Measurements from ENCODE around the gene OPA3. TPM values are rescaled to one million over a fixed set of nuclear protein-coding genes. Genes with fewer than 3 reads are reported as not detected.

OPA3 gene
- total RNA-seq, 1 experiment from 2014 or later = 20.2 TPM

- no peak for DNase-seq (ENCODE audit: low read depth)
These were observed 13.8 kb upstream of the OPA3 start for GRCh38 chr19:45598267-45599001.

DNA sequence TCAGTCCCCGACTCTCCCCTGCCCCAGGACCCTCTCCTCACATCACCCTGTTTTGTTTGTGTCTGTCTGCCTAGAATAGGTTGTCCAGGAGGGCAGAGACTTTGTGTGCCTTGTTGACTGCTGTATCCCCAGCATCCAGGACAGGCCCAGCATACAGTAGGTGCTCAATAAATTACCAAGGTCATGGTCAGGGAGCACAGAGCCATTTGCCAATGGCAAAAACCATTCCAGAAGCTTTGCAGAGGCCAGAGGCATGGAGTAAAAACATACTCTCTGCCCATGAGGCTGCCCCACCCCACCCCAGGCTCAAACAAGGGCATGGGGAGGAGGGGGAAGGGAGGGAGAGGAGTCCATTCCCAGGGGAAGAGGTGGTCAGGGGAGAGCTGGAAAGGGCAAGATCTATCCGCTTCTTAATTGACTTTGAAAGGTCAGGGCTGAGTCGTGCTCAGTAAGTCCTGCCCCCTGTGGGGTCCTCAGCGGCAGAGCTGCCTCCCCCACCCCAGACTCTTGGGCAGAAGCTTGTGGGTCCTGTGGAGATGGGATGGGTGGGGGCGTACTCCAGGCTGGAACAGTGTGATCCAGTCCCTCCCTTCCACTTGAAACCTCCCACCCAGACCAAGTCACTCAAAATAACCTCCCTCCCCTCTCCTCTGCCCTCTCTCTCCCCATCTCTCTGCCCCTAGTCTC, 13.0 kb upstream of the OPA3 start:
- no peak for DNase-seq (ENCODE audit: low read depth)

DNA sequence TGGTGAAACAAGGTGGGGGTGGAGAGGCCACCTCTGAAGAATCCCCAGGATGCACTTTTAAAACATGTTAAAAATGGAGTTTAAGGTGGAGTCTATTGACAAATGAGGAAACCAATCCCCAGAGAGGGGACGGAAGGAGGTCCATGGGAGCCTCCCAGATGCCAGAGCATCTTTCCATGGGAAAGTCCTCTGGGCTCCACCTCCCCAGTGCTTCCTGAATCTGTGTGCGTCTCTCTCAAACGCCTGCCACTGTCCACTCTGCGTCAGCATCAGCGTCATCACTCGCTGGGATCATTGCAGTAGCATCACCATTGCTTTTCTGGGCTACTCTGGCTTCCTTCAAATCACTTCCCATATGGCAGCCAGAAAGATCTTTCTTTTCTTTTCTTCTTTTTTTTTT, 11.2 kb upstream of the OPA3 start:
- DNase-seq (ENCODE audit: low read depth) = no peak

DNA sequence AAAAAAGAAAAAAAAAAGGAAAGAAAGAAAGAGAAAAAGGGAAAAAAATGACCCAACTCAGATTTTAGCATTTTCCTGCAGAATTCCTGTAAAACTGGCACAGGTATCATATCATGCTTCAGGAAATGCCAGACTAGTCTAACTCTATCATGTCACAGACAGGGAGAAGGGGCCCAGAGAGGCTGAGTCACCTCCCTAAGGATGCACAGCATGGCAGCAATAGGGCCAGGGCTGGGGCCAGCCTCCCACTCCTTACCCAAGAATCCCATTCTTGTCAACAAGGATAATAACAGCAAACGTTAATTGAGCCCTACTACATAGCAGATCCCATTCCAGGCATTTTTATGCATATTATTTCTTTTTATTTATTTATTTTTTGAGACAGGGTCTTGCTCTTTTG, 8.9 kb upstream of the OPA3 start:
- no peak for DNase-seq (ENCODE audit: low read depth)

GRCh38 chr19:45592366-45592765, 7.8 kb upstream of the OPA3 start:
- DNase-seq (ENCODE audit: low read depth) = no peak

- no peak for DNase-seq (ENCODE audit: low read depth)
These were observed 7.0 kb upstream of the OPA3 start for GRCh38 chr19:45591638-45592005.

DNA sequence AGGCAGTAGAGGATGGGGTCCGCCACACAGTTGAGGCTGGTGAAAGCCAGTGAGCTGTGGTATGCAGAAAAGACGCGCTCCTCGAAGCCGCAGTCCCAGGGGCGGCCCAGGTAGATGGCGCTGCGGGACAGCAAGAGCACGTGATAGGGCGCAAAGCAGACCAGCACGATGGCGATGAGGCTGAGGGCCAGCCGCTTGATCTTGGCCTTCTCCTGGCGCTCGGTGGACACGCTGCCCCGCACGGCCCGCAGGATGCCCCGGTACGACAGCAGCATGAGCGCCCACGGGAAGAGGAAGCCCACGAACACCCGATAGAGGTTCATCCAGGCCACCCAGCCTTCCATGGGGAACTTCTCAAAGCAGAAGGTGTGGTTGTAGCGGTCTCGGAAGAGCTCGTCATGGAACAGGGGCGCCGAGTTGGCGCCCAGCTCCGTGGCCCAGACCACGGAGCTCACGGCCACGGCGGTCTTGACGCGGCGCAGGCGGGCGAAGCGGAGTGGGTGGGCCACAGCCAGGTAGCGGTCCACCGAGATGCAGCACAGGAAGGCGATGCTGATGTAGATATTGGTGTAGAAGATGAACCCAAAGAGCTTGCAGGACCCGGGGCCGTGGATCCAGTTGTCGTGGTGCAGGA, 6.5 kb upstream of the OPA3 start:
- peak; percentile 33 for DNase-seq (ENCODE audit: low read depth)

GRCh38 chr19:45590300-45591003, 5.8 kb upstream of the OPA3 start:
- DNase-seq (ENCODE audit: low read depth) = no peak

DNA sequence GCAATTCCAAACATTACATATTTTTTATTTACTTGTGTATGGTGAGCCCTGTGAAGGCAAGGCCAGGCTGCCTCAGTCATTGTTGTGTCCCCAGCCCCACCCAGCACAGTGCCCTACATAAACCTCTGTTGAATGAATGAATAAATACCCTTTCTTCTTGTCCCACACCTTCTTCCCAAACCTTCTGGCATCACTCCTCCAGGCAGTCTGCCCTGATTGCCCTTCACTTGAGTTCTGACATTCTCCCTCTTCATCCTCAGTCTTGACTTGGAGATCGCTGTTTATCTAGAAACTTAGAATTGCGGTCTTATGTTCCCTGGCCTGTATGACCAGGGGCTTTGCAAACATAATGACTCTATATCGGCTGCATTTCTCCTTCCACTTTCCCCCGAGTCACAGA, 5.2 kb upstream of the OPA3 start:
- DNase-seq (ENCODE audit: low read depth) = no peak

- no peak for DNase-seq (ENCODE audit: low read depth)
These were observed 3.3 kb upstream of the OPA3 start for GRCh38 chr19:45587873-45588272.

DNA sequence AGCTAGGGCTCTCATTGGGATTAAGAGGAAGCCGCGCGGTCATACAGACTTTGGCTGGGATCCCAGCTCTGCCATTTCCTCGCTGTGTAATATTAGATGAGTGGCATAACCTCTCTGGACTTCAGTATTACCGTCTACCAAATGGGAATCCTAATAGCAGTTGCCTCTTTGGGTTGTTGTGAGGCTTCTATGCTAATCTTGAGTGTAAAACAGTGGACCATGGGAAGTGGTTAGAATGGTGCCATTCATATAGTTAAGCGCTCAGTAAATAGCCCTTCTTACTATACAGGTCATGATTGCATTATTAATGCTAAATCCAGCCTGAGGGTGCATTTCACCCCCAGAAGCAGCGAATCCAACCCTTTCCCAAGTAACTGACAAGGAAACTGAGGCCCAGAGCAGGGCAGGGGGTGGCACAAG, 566 bp upstream of the OPA3 start:
- DNase-seq (ENCODE audit: low read depth) = no peak

GRCh38 chr19:45581576-45581975, 3.0 kb downstream of the OPA3 start:
- peak; percentile 52 for DNase-seq (ENCODE audit: low read depth)

- DNase-seq (ENCODE audit: low read depth) = no peak
These were observed 5.7 kb downstream of the OPA3 start for GRCh38 chr19:45578861-45579260.

GRCh38 chr19:45577111-45577905, 7.3 kb downstream of the OPA3 start:
- DNase-seq (ENCODE audit: low read depth) = peak; percentile 97

DNA sequence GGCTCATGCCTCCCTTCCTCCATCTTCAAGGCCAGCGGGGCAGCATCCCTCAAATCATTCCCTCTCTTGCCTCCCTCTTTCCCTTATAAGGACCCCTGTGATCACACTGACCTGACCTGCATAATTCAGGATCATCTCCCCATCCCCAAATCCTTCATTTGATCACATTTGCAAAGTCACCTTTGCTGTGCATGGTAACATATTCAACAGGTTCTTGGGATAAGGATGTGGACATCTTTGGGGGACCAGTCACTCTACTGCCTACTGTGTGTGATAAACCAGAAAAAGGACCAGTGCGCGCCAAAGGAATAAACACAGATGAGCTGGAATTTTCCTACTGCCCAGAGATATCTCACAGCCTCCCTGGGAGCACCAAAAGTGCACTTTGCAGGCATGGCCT, 7.9 kb downstream of the OPA3 start:
- DNase-seq (ENCODE audit: low read depth) = no peak

GRCh38 chr19:45575216-45575615, 9.4 kb downstream of the OPA3 start:
- DNase-seq (ENCODE audit: low read depth) = no peak

- no peak for DNase-seq (ENCODE audit: low read depth)
These were observed 10.1 kb downstream of the OPA3 start for GRCh38 chr19:45574526-45574925.

- no peak for DNase-seq (ENCODE audit: low read depth)
These were observed 13.0 kb downstream of the OPA3 start for GRCh38 chr19:45571457-45572220.

DNA sequence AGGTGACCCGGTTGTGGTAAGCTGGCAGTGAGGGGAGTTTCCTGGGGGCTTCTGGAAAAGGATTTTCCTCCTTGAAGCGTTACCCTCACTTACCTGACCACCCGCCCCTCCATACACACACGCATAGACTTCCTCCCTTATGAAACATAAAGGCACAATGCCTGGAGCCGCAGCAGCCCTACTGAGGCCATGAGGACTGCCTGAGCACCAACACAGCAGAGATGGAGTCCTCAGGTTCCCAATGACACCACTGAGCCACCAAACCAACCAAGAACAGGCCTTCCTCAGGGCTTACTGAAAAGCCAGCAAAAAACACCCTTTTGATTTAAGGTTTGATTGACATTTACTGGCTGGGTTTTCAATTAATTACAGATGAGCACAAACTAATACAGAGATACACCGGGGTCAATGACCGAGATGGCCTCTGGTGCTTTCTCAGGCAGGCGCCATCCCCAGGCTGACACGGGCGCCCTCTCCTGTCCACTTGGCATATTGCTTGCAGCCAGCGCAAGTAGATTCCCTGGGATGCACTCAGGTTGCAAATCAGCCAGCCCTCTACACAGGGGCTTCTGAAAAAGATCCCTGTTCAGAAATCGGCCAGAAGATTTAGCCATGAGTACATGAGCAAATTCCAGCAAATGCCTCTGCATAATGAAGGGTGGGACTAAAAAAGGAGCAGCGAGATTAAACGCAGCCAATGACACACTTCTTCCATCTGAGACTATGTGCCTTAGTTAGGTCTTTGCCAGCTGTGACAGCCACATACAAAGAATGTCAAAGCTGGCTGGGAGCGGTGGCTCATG, 14.8 kb downstream of the OPA3 start:
- DNase-seq (ENCODE audit: low read depth) = peak; percentile 32

DNA sequence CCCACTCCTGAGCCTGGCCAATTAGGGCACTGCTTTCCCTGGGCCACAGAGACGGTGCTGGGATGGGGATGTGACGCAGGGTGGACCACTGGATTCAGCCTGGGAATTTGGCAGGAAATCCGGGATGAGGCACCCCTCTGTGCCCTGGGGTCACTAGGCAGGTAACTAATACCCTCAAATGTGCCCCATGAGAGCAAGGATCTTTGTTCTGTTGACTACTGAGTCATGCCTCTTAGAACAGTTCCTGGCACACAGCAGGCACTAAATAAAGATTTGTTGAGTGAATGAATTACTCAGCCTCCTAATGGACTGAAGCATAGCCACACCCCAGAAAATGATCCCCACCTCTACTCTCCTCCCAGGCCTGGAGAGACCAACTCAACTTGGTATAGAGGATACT, 15.9 kb downstream of the OPA3 start:
- peak; percentile 76 for DNase-seq (ENCODE audit: low read depth)

Measured in M059J (cell line).